K562 (cell line): ENCODE measurements around the gene DLG3. TPM values are rescaled to one million over a fixed set of nuclear protein-coding genes. Genes with fewer than 3 reads are reported as not detected.

Experiments used
- ATAC-seq: fragments of 200-7000 bp; cut with Tn5 transposase; 3 replicates; pipeline ENCODE4 v1.9.1; 2020; ENCODE audit warnings: moderate library complexity
- BruUV-seq: library from RNA; stranded (reverse); fragments of 400-500 nt; replicated peaks from 2 replicates; lab custom pipeline; 2021; lab: Mats Ljungman, UMichigan
- CTCF ChIA-PET: fragments of 300-600 bp; formaldehyde crosslinking; extraction: SDS; loops from one replicate; lab custom pipeline; 2021; ENCODE audit warnings: low intra/inter-chr PET ratio; lab: Yijun Ruan, JAX
- POLR2A ChIA-PET: fragments of 300-600, 350-650 bp; sonication (Branson Sonifier 250); formaldehyde crosslinking; extraction: SDS; loops from one replicate; lab custom pipeline; 2021; ENCODE audit warnings: antibody characterized with exemption, inconsistent platforms; lab: Yijun Ruan, JAX
- DNase-seq, 4 experiments: peaks; one replicate each; pipeline versions ENCODE4 v3.0.0 to v3.0.0-alpha.2; 2011 to 2018; ENCODE audit warnings: low spot score in 3 of 4, mixed read lengths in 3 of 4; ENCODE audit errors: extremely low read depth in 1 of 4
- FAIRE-seq: peaks from 2 replicates; lab custom pipeline; 2011; peaks lifted over from hg19 to GRCh38; lab: Jason Lieb, UNC
- H2AFZ ChIP-seq: 2 replicates; pipeline ENCODE4 v1.6.0; 2011; ENCODE audit warnings: low read depth, low read length, control low read depth, inconsistent platforms
- H3K27ac ChIP-seq: fragments of 200-600 bp; 3 replicates; pipeline ENCODE4 v1.8.0; 2011; ENCODE audit warnings: low read depth, mild to moderate bottlenecking, control low read depth, inconsistent platforms, low read length, moderate library complexity, mixed read lengths; ENCODE audit errors: extremely low read depth
- H3K27me3 ChIP-seq, 2 experiments: fragments of 300-600 bp in 1 of 2; 2 replicates in 1 of 2; 3 replicates in 1 of 2; pipeline versions ENCODE4 v1.6.0 to v1.8.0; 2011; ENCODE audit warnings: inconsistent platforms in 2 of 2, low read length in 2 of 2, mild to moderate bottlenecking in 1 of 2, mixed read lengths in 1 of 2, moderate library complexity in 1 of 2; ENCODE audit not compliant: control insufficient read depth in 2 of 2, insufficient read depth in 2 of 2
- H3K36me3 ChIP-seq: fragments of 300-600 bp; 3 replicates; pipeline ENCODE4 v1.8.0; 2011; ENCODE audit warnings: mild to moderate bottlenecking, low read length, inconsistent platforms; ENCODE audit not compliant: control insufficient read depth, insufficient read depth
- H3K4me1 ChIP-seq, 2 experiments: fragments of 200-600 bp in 1 of 2; replicated peaks in 1 of 2; 2 replicates in 1 of 2; 3 replicates in 1 of 2; pipeline versions ENCODE4 v1.5.1 to v1.8.0; 2011; ENCODE audit warnings: inconsistent platforms in 2 of 2, low read length in 2 of 2, mild to moderate bottlenecking in 1 of 2, mixed read lengths in 1 of 2, moderate library complexity in 1 of 2; ENCODE audit not compliant: control insufficient read depth in 2 of 2, insufficient read depth in 2 of 2
- H3K4me2 ChIP-seq: 2 replicates; pipeline ENCODE4 v1.6.1; 2011; ENCODE audit warnings: low read length, control low read depth, inconsistent platforms, mixed read lengths; ENCODE audit not compliant: insufficient read depth
- H3K4me3 ChIP-seq: fragments of 200-600 bp; sonication (generic), shearing (Covaris generic); 2 replicates; pipeline ENCODE4 v1.5.1; 2016; ENCODE audit warnings: control low read depth, inconsistent platforms
- H3K79me2 ChIP-seq: fragments of 200-600 bp; 3 replicates; pipeline ENCODE4 v1.8.0; 2011; ENCODE audit warnings: low read length, inconsistent platforms; ENCODE audit not compliant: control insufficient read depth, insufficient read depth
- H3K9ac ChIP-seq, 2 experiments: 2 replicates each; pipeline versions ENCODE4 v1.6.0 to v1.6.1; 2011; ENCODE audit warnings: low read depth in 2 of 2, low read length in 2 of 2, control low read depth in 1 of 2, inconsistent platforms in 1 of 2, mild to moderate bottlenecking in 1 of 2, mixed read lengths in 1 of 2; ENCODE audit not compliant: insufficient read depth in 1 of 2
- H3K9me1 ChIP-seq: one replicate; pipeline ENCODE4 v1.6.0; 2011; ENCODE audit warnings: inconsistent platforms, mild to moderate bottlenecking, low read length, moderate library complexity; ENCODE audit not compliant: control insufficient read depth, insufficient read depth
- H3K9me3 ChIP-seq: replicated peaks from 2 replicates; pipeline ENCODE4 v1.5.1; 2011; ENCODE audit warnings: low read depth, low read length, inconsistent platforms; ENCODE audit not compliant: control insufficient read depth, insufficient read depth
- H4K20me1 ChIP-seq: replicated peaks from 2 replicates; pipeline ENCODE4 v1.6.1; 2011; ENCODE audit warnings: low read length, inconsistent platforms, mixed read lengths; ENCODE audit not compliant: control insufficient read depth, insufficient read depth
- MAFF ChIP-seq: IDR thresholded peaks from 2 replicates; pipeline ENCODE4 v1.6.1; 2012; ENCODE audit warnings: low read length, improper control_type of control experiment
- RAD21 ChIP-seq, 2 experiments: fragments of 250-450 bp in 1 of 2; fragments of 450-650 bp in 1 of 2; sonication (Bioruptor Pico) in 1 of 2; formaldehyde crosslinking in 1 of 2; IDR thresholded peaks in 1 of 2; conservative IDR thresholded peaks in 1 of 2; 2 replicates each; pipeline versions ENCODE4 v1.4.0 to v1.8.0; 2020 to 2022; ENCODE audit warnings: mild to moderate bottlenecking in 2 of 2, moderate library complexity in 1 of 2
- TAF7 ChIP-seq: fragments of 450-650 bp; IDR thresholded peaks from 2 replicates; pipeline ENCODE4 v1.6.1; 2016; ENCODE audit warnings: missing genetic modification characterization, missing compliant biosample characterization
- ZKSCAN8 ChIP-seq: fragments of 200-800 bp; sonication (Bioruptor generic); IDR thresholded peaks from 2 replicates; pipeline ENCODE4 v1.6.1; 2016; ENCODE audit warnings: missing genetic modification characterization, missing compliant biosample characterization
- ZNF583 ChIP-seq: fragments of 250-450 bp; sonication (Bioruptor Pico); IDR thresholded peaks from 2 replicates; pipeline ENCODE4 v1.4.0; 2020
- WGBS: fragments of 100-300 bp; shearing (Covaris generic); methylation state at CpG from one replicate; pipeline ENCODE4 v1.1.6; 2016; ENCODE audit warnings: low coverage, mixed read lengths; ENCODE audit not compliant: insufficient coverage; ENCODE audit errors: missing lambda C conversion rate; 5-methylcytosine and 5-hydroxymethylcytosine counted together
- in situ Hi-C: fragments of 300-500 bp; cut with MboI; formaldehyde crosslinking; loops from 4 replicates; pipeline ENCODE4 v1.15.0; 2018; ENCODE audit warnings: inconsistent platforms, mixed read lengths
- intact Hi-C: fragments of 100-400 bp; cut with micrococcal nuclease; formaldehyde crosslinking; loops from 2 replicates; pipeline ENCODE4 v1.14.2; 2022
- polyA plus RNA-seq, 8 experiments: library from polyadenylated mRNA; depleted of rRNA in 4 of 8; stranded (reverse) in 5 of 8; unstranded in 3 of 8; fragments of >200 nt; fragmentation: Nextera tagmentation in 2 of 8; fragmentation: Illumina TruSeq in 1 of 8; extraction: Ambion mirVana in 2 of 8; extraction: Trizol in 1 of 8; gene quantifications; 2 replicates each; pipeline versions ENCODE4 v1.2.1 to v1.2.3, GENCODE V29; 2011 to 2014; ENCODE audit warnings: inconsistent platforms in 1 of 8, missing spikeins in 1 of 8
- total RNA-seq, 7 experiments: library from RNA; depleted of rRNA in 6 of 7; stranded (reverse); fragments of >200 nt in 6 of 7; fragmentation: Illumina TruSeq in 2 of 7; extraction: Trizol in 2 of 7; gene quantifications; 2 replicates each; pipeline versions ENCODE4 v1.2.1 to v1.2.3, GENCODE V29; 2011 to 2021; ENCODE audit warnings: low replicate concordance in 1 of 7
- TF ChIP-seq, protein P1 (sequence below): sonication (generic); formaldehyde crosslinking; IDR thresholded peaks from 2 replicates; pipeline ENCODE4 v1.8.0; 2023; ENCODE audit warnings: mild to moderate bottlenecking, missing genetic modification reagents
- TF ChIP-seq, protein P2 (sequence below): fragments of 450-650 bp; IDR thresholded peaks from 2 replicates; pipeline ENCODE4 v1.6.1; 2017; ENCODE audit warnings: antibody characterized with exemption

The DLG3 gene
- total and polyA plus RNA-seq, 9 of the 15 experiments (the other 6 are each of a cell fraction or from before 2014, with no cell fraction given) = 3.1 to 15.7 (median 8.8) TPM

DNA sequence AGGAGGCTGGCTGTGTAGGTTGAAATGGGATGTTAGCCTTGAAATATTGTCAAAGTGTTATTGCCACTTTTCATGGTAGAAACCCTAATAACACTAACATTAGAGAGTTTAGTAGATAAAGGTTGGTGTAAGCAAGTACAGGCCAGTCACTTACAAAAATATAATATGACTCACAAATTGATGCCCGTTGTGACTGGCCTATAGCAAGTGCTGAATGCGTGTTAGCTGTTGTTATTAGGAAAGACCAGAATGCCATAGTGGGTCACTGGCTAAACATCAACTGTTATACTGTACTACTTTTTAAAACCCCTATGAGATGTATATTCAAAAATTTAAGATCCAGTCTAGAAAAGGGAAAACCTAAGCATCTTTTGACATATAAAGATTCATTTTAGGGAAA lies 41.9 kb upstream of the DLG3 start:
- Histone ChIP-seq H3K27me3 (no peaks in the 10 kb centered on the region), H3K9ac (no peak overlapping the region), H3K36me3 (peaks cover 62% of the 10 kb centered on the region), H3K4me1 (no peaks in the 10 kb centered on the region), H4K20me1 (no peaks in the 10 kb centered on the region), H2AFZ (no peak overlapping the region), H3K27ac (no peak overlapping the region), H3K9me3 (no peaks in the 10 kb centered on the region)
- 83% methylated on average over 2 of the region's 2 CpGs for WGBS
- CTCF ChIA-PET = no interaction called here
- intact Hi-C loops = no loop called here
- DNase-seq (no peak), ATAC-seq (no peak)
- TF ChIP-seq ZKSCAN8 (CRISPR knock-in tag) (no peak), MAFF (no peak), ZNF583 (no peak), RAD21 (CRISPR knock-in tag; conservative IDR thresholded peaks at IDR 0.05 in 1 of 2, IDR thresholded peaks at IDR 0.05 in 1 of 2) (no peak), TAF7 (no peak)
- TF ChIP-seq, protein P1, sequence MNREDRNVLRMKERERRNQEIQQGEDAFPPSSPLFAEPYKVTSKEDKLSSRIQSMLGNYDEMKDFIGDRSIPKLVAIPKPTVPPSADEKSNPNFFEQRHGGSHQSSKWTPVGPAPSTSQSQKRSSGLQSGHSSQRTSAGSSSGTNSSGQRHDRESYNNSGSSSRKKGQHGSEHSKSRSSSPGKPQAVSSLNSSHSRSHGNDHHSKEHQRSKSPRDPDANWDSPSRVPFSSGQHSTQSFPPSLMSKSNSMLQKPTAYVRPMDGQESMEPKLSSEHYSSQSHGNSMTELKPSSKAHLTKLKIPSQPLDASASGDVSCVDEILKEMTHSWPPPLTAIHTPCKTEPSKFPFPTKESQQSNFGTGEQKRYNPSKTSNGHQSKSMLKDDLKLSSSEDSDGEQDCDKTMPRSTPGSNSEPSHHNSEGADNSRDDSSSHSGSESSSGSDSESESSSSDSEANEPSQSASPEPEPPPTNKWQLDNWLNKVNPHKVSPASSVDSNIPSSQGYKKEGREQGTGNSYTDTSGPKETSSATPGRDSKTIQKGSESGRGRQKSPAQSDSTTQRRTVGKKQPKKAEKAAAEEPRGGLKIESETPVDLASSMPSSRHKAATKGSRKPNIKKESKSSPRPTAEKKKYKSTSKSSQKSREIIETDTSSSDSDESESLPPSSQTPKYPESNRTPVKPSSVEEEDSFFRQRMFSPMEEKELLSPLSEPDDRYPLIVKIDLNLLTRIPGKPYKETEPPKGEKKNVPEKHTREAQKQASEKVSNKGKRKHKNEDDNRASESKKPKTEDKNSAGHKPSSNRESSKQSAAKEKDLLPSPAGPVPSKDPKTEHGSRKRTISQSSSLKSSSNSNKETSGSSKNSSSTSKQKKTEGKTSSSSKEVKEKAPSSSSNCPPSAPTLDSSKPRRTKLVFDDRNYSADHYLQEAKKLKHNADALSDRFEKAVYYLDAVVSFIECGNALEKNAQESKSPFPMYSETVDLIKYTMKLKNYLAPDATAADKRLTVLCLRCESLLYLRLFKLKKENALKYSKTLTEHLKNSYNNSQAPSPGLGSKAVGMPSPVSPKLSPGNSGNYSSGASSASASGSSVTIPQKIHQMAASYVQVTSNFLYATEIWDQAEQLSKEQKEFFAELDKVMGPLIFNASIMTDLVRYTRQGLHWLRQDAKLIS (CRISPR knock-in tag) = no peak
- TF ChIP-seq, protein P2, sequence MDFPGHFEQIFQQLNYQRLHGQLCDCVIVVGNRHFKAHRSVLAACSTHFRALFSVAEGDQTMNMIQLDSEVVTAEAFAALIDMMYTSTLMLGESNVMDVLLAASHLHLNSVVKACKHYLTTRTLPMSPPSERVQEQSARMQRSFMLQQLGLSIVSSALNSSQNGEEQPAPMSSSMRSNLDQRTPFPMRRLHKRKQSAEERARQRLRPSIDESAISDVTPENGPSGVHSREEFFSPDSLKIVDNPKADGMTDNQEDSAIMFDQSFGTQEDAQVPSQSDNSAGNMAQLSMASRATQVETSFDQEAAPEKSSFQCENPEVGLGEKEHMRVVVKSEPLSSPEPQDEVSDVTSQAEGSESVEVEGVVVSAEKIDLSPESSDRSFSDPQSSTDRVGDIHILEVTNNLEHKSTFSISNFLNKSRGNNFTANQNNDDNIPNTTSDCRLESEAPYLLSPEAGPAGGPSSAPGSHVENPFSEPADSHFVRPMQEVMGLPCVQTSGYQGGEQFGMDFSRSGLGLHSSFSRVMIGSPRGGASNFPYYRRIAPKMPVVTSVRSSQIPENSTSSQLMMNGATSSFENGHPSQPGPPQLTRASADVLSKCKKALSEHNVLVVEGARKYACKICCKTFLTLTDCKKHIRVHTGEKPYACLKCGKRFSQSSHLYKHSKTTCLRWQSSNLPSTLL = no peak
- TF ChIP-seq, all 486 proteins: peak for 0
- no peak for FAIRE-seq
- Histone ChIP-seq H3K4me2 (no peak overlapping the region), H3K79me2 (no peaks in the 10 kb centered on the region), H3K4me3 (no peak overlapping the region), H3K9me1 (no peaks in the 10 kb centered on the region)
- BruUV-seq = no TSS peak
- in situ Hi-C loops = no loop called here
- POLR2A ChIA-PET = no interaction called here
